Fibroblast of villous mesenchyme (primary cell): Measurements from ENCODE around the gene FEN1. TPM values are rescaled to one million over a fixed set of nuclear protein-coding genes. Genes with fewer than 3 reads are reported as not detected.
A peak's percentile ranks its signal among the peaks of the same experiment; 100 is the strongest.

Source experiments
- DNase-seq: peaks from one replicate; pipeline ENCODE4 v3.0.0-alpha.2; 2010; ENCODE audit warnings: low read depth
- H3K4me3 ChIP-seq: 2 replicates; pipeline ENCODE4 v1.5.1; 2011; ENCODE audit warnings: low read depth, mild to moderate bottlenecking, low read length
- CTCF ChIP-seq: IDR thresholded peaks from 2 replicates; pipeline ENCODE4 v1.5.1; 2012; ENCODE audit warnings: low read depth, mild to moderate bottlenecking, low read length; ENCODE audit not compliant: insufficient read depth
- total RNA-seq: library from RNA; depleted of rRNA; stranded (reverse); fragments of >200 nt; gene quantifications from 2 replicates; pipeline ENCODE4 v1.2.3, GENCODE V29; 2012

Gene FEN1
- total RNA-seq, 1 donor = 27.6 TPM

- no peak overlapping the region for H3K4me3 ChIP-seq
- TF ChIP-seq CTCF = no peak
- no peak for DNase-seq
These were observed 35.4 kb upstream of the FEN1 start for GRCh38 chr11:61757213-61757862.

DNA sequence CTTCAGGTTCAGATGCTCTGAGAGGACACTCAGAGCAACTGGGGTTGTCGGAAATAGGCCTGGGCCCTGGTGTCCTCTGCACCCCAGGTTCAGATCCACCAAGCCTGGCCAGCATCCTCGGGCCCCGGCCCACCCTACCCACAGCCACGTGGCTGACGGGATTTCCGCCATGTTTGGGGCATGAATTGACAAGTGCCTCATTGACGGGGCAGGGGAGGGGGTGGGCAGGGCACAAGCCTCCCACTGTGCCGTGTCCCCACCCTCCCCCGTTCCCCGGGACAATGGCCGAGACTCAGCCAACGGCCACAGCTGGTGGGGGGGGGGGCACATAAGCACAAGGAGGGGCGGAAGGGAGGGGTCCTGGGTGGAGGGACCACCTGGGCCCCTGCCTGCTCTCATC lies 31.8 kb upstream of the FEN1 start:
- no peak for DNase-seq
- no peak for TF ChIP-seq CTCF
- H3K4me3 ChIP-seq = no peak overlapping the region

DNA sequence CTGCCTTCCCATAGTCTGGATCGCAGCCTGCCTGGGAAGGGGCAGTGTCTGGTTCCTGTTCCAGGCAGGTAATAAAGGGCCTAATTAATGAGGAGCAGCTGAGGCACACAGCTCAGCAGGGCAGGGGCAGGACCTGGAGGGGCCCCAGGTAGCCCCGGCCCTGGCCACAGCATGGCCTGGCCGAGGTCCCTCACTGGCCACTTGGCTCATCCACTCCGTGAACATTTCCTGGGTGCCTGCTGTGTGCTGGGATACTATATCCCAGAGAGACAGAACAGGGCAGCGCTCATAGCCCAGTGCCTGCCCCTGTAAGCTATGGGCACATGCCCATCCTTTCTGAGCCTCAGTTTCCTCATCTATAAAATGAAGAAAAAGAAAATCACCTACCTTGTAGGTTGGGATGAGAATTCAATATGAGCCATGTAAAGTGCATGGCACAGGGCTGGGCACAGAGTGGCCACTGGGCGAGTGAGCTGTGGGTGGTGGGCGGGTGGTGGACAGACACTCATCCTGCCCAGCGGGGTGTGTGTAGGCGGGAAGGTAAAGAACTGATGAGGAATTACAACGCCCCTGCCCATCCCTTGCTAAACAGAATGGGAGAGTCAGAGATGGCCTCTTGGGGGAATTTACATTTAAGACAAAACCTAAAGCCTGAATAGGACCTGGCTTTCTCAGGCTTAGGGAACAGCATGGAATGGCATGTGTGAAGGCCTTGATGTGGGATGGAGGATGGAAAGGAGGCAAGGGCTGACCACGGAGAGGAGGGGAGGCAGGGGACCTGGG lies 31.1 kb upstream of the FEN1 start:
- DNase-seq = no peak
- TF ChIP-seq CTCF = no peak

GRCh38 chr11:61762223-61762615 lies 30.5 kb upstream of the FEN1 start:
- no peak overlapping the region for H3K4me3 ChIP-seq
- no peak for TF ChIP-seq CTCF
- DNase-seq = no peak

More for the DNA sequence above, 31.1 kb upstream of the FEN1 start:
- H3K4me3 ChIP-seq = no peak overlapping the region

DNA sequence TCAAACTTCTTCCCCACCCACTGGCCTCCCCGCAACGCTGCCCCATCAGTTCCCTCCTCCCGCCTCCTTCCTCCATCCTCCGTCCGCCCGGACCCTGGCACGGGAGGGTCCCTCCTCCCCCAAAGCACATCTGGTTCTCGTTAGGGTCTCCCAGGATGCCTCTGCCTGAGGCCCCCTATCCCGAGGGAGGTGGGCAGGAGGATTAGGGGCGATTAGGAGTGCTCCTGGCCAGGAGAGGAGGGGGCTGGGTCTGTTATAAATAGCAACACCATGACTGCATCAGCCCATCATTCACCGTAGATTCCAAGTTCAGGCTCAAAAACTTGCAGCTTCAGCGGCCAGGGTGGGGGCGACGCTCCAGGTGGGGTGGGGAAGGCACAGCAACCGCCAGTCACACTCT lies 29.9 kb upstream of the FEN1 start:
- DNase-seq = peak; percentile 37
- TF ChIP-seq CTCF = no peak
- H3K4me3 ChIP-seq = no peak overlapping the region

DNA sequence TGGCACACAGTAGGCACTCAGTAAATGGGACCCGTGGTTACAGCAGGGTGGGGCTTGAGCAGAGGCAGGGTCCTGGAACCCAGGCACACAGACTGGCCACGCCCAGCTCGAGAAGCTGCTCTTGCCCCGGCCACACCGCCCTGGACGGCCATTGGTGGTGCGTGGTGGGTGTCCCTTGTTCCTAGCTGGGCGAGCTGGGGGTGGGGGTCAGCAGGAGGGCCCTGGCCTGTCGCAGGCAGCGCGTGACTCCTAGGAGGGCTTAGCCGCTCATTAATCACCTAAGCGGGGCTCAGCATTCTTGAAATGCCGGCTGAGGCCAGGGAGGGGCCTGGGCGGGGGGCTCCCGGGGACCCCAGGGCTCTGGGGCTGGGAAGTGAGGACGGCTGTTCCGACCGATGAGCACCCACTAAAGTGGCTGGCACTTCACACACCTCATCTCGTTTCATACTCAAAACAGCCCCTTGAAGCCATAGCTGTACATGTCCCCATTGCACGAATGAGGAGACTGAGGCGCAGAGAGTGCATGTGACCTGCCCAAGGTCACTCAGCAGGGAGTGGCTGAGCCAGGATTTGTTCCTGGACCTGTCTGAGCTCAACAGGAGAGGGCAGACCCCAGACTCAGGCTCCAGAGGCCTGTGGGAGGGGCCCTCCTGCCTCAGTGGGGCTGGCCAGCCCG lies 28.6 kb upstream of the FEN1 start:
- DNase-seq = no peak
- H3K4me3 ChIP-seq = no peak overlapping the region
- no peak for TF ChIP-seq CTCF
